Choroid plexus epithelial cell (primary cell): ENCODE data around the gene CASP9.

Experiments
- DNase-seq: peaks from one replicate; pipeline ENCODE4 v3.0.0-alpha.2; 2010; ENCODE audit warnings: low read depth
- H3K4me3 ChIP-seq: 2 replicates; pipeline ENCODE4 v1.5.1; 2011; ENCODE audit warnings: low read depth, mild to moderate bottlenecking, control low read depth, low read length, moderate library complexity
- TF ChIP-seq, protein P1 (sequence below): conservative IDR thresholded peaks from 2 replicates; pipeline ENCODE4 v1.5.1; 2011; ENCODE audit warnings: low read depth, mild to moderate bottlenecking, control low read depth, inconsistent platforms, low read length, moderate library complexity

Gene CASP9

DNA sequence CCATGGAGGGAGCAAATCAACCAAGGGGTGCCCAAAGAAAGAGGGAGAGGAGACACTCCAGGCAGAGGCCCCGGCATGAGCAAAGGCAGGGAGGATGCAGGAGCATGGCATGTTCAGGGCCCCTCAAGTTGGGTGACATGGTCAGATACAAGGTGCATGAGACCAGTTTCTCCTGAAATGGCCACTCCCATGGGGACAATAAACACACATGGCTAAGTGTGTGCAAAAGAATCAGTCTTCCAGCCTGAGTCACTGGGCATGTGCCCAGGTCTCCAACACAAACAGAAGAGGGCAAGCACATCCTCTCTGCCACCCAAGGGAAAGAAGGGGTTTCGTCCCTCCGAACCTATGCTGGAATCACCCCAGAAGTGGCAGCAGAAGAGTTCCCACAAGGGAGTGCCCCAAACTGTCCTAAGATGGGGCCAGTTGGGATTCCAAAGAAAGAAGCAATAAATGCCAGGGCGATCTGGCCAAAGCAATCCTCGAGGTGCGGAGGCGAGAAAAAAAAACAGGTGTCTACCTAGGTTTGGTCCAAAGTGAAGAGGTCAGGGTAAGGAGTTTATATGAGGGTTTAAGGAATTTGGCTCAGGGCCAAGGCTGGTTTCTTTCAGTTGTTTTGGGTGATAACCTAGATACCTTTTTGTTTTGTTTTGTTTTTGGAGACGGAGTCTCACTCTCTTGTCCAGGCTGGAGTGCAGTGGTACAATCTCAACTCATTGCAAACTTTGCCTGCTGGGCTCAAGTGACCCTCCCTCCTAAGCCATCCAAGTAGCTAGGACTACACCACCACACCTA, 13.2 kb downstream of the CASP9 start:
- no peak for DNase-seq
- H3K4me3 ChIP-seq = no peak overlapping the region
- TF ChIP-seq, protein P1, sequence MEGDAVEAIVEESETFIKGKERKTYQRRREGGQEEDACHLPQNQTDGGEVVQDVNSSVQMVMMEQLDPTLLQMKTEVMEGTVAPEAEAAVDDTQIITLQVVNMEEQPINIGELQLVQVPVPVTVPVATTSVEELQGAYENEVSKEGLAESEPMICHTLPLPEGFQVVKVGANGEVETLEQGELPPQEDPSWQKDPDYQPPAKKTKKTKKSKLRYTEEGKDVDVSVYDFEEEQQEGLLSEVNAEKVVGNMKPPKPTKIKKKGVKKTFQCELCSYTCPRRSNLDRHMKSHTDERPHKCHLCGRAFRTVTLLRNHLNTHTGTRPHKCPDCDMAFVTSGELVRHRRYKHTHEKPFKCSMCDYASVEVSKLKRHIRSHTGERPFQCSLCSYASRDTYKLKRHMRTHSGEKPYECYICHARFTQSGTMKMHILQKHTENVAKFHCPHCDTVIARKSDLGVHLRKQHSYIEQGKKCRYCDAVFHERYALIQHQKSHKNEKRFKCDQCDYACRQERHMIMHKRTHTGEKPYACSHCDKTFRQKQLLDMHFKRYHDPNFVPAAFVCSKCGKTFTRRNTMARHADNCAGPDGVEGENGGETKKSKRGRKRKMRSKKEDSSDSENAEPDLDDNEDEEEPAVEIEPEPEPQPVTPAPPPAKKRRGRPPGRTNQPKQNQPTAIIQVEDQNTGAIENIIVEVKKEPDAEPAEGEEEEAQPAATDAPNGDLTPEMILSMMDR = no peak

DNA sequence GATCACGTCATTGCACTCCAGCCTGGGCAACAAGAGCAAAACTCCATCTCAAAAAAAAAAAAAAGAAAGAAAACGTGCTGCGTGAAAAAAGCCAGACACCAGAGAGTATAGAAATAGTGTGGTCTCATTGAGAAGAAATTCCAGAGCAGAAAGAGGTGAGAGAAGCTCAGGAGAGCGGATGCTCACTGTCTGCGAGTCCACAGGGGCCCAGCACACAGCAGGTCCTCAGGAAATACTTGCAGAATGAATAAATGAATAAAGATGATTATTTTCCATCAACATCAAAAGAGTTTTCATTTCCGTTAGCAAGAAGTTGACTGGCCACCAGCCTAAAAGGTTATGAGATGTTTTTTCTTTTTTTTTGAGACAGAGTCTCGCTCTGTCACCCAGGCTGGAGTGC, 14.4 kb downstream of the CASP9 start:
- no peak overlapping the region for H3K4me3 ChIP-seq
- peak; percentile 58 for DNase-seq
- TF ChIP-seq, protein P1 = no peak

DNA sequence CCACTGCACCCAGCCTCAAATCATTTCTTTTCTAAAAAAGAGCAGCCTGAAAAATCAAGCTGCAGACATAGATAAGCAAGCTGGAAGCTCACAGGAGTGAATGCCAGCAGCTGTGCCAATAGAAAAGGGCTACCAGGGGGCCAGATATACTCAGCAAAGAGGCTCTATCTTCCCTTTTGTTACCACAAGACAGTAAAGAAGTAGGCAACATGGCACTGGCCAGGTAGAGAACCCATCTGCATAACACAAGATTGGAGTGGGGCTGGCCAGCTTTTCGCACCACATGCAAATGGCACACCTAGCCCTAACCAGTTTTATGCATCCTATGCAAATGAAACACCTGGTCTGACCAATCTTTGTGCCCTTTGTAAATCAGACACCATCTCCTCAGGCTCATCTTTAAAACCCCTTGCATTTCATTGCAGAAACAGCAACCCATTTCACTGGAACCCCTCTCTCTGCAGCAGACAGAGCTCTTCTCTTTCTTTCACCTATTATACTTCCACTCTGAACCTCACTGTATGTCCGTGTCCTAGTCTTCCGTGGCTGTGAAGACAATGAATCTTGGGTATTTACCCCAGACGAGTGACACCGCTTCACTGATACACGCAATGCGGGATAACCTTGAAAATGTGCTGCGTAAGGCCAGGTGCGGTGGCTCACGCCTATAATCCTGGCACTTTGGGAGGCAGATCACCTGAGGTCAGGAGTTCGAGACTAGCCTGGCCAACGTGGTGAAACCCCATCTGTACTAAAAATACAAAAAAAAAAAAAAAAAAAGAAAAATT, 15.1 kb downstream of the CASP9 start:
- TF ChIP-seq, protein P1 = no peak
- H3K4me3 ChIP-seq = no peak overlapping the region
- DNase-seq = no peak

DNA sequence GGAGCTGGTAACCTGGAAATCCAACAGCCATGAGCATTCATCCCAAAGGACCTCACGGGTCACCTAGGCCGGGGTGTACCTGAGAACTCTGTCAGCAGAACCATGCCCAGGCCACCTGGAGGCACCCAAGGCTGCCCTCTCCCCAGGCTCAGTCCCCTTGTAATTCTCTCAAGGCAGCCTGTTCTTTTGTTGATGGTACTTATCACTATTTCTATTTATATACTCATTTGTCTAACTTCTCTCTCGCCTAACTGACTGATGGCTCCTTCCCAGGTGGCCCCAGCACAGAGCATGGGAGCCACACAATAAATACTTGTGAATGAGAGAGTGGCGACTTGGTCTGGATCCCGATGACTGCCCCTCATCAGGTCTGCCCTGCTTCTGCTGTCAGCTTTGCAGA, 16.7 kb downstream of the CASP9 start:
- DNase-seq = no peak
- no peak overlapping the region for H3K4me3 ChIP-seq
- TF ChIP-seq, protein P1 = no peak

DNA sequence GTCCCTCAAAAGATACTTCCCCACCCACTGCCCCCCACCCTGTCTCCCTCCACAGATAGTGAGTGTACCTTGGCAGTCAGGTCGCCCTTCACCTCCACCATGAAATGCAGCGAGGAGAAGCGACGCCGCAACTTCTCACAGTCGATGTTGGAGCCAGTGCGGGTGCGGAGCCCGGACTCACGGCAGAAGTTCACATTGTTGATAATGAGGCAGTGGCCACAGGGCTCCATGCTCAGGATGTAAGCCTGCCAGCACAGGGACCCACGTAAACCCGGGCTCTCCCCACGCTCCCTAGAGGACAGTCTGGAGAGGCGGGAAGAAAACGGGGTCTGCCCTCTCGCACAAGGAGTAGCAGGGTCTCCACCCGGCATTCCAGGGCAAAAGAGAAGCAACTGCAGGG, 17.2 kb downstream of the CASP9 start:
- TF ChIP-seq, protein P1 = no peak
- DNase-seq = no peak
- H3K4me3 ChIP-seq = no peak overlapping the region

DNA sequence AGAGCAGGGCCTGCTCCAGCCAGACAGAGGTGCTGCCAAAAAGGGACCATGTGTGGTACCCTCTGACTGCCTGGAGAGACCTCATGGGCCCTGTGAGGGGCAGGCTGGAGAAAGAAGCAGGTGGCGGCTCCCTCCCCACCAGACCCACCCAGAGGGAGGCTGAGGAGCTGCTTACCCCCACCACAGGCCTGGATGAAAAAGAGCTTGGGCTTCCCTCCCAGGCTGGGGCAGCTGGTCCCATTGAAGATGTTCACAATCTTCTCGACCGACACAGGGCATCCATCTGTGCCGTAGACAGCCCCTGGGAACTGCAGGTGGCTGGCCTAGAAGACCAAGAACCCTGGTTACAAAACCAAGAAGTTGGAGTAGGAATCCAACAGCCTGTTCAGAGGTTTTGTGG, 19.6 kb downstream of the CASP9 start:
- H3K4me3 ChIP-seq = no peak overlapping the region
- DNase-seq = no peak
- TF ChIP-seq, protein P1 = no peak
